HG03039 (cell line): ENCODE measurements around the gene NME9.

Experiments
- ATAC-seq: cut with Tn5 transposase; IDR thresholded peaks from one replicate; pipeline ENCODE4 v1.9.1; 2021; ENCODE audit warnings: mild to moderate bottlenecking, moderate library complexity; ENCODE audit not compliant: unreplicated experiment

NME9 gene

GRCh38 chr3:138336454-138336999 is 6.9 kb upstream of the NME9 start:
- no peak for ATAC-seq

- ATAC-seq = no peak
Observed at GRCh38 chr3:138334608-138335007, 5.0 kb upstream of the NME9 start.

- no peak for ATAC-seq
Observed at GRCh38 chr3:138332472-138333073, 2.9 kb upstream of the NME9 start.

GRCh38 chr3:138331143-138331894 is 1.7 kb upstream of the NME9 start:
- ATAC-seq = no peak

GRCh38 chr3:138329984-138330293 is 288 bp upstream of the NME9 start:
- no peak for ATAC-seq

- no peak for ATAC-seq
Observed at GRCh38 chr3:138328341-138328740, 1.3 kb downstream of the NME9 start.

GRCh38 chr3:138327831-138328230 is 1.8 kb downstream of the NME9 start:
- no peak for ATAC-seq

- ATAC-seq = no peak
Observed at GRCh38 chr3:138326866-138327595, 2.6 kb downstream of the NME9 start.

- no peak for ATAC-seq
Observed at GRCh38 chr3:138325990-138326389, 3.7 kb downstream of the NME9 start.

GRCh38 chr3:138323971-138324370 is 5.7 kb downstream of the NME9 start:
- ATAC-seq = no peak

GRCh38 chr3:138317687-138318086 is 12.0 kb downstream of the NME9 start:
- no peak for ATAC-seq

- ATAC-seq = no peak
Observed at GRCh38 chr3:138314751-138315150, 14.9 kb downstream of the NME9 start.

GRCh38 chr3:138310494-138310893 is 19.2 kb downstream of the NME9 start:
- ATAC-seq = no peak

- no peak for ATAC-seq
Observed at GRCh38 chr3:138308783-138309182, 20.9 kb downstream of the NME9 start.

GRCh38 chr3:138307899-138308298 is 21.8 kb downstream of the NME9 start:
- no peak for ATAC-seq

GRCh38 chr3:138303474-138303873 is 26.2 kb downstream of the NME9 start:
- ATAC-seq = no peak

- no peak for ATAC-seq
Observed at GRCh38 chr3:138300647-138301046, 29.0 kb downstream of the NME9 start.

- no peak for ATAC-seq
Observed at GRCh38 chr3:138297876-138298275, 31.8 kb downstream of the NME9 start.

- no peak for ATAC-seq
Observed at GRCh38 chr3:138297059-138297607, 32.5 kb downstream of the NME9 start.

GRCh38 chr3:138296639-138297038 is 33.0 kb downstream of the NME9 start:
- no peak for ATAC-seq

- ATAC-seq = no peak
Observed at GRCh38 chr3:138289701-138290100, 40.0 kb downstream of the NME9 start.

GRCh38 chr3:138289260-138289659 is 40.4 kb downstream of the NME9 start:
- no peak for ATAC-seq
